Measurements from ENCODE around the gene SLC12A6.
A peak's percentile ranks its signal among the peaks of the same experiment; 100 is the strongest.

SLC12A6 gene

DNA sequence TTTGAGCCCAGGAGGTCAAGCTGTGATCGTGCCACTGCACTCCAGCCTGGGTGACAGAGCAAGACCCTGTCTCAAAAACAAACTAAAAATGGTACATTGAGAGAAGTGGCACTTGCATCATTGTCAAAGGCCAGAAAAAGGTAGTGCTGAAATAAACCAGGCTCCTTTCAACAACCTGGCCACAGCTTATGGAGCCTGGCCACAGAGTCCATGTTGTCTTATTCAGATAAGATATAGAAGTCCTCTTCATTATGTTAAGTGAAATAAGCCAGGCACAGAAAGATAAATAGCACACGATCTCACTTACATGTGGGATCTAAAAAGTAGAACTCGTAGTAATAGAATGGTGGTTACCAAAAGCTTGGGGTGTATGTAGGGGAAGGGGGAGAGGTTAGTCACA, 78.0 kb downstream of the SLC12A6 start:
- peaks cover 71% of the 10 kb centered on the region for H3K36me3 ChIP-seq
- H3K9me3 ChIP-seq: no peaks in the 10 kb centered on the region
- H3K27me3 ChIP-seq: no peaks in the 10 kb centered on the region
- no peaks in the 10 kb centered on the region for H3K4me1 ChIP-seq (ENCODE audit: control insufficient read depth in 1 of 2, insufficient read depth in 1 of 2, low read depth in 1 of 2, low read length in 1 of 2)
- no peak overlapping the region for H3K4me3 ChIP-seq (ENCODE audit: low read depth in 1 of 2, low read length in 1 of 2)
- TF ChIP-seq, protein P1, sequence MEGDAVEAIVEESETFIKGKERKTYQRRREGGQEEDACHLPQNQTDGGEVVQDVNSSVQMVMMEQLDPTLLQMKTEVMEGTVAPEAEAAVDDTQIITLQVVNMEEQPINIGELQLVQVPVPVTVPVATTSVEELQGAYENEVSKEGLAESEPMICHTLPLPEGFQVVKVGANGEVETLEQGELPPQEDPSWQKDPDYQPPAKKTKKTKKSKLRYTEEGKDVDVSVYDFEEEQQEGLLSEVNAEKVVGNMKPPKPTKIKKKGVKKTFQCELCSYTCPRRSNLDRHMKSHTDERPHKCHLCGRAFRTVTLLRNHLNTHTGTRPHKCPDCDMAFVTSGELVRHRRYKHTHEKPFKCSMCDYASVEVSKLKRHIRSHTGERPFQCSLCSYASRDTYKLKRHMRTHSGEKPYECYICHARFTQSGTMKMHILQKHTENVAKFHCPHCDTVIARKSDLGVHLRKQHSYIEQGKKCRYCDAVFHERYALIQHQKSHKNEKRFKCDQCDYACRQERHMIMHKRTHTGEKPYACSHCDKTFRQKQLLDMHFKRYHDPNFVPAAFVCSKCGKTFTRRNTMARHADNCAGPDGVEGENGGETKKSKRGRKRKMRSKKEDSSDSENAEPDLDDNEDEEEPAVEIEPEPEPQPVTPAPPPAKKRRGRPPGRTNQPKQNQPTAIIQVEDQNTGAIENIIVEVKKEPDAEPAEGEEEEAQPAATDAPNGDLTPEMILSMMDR (IDR thresholded peaks at IDR 0.05): no peak
- H3K27ac ChIP-seq: peak overlapping the region; percentile 21

DNA sequence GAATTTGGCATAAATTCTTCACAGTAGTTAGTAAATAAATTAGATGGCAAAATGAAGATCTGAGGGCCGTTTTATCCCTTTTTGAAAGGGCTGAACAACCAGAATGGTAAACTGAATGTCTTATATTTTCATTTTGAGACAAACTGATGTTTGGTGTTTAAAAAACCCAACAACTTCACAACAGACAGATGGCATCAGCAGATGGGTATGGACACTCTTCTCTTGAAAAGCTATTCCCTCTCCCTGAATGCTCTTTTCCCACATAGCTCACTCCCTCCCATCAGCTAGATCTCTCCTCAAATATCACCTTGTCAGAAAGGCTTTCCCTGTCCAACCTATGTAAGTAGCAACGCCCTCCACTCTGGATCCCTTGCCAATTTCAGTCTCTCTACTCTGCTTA, 79.4 kb downstream of the SLC12A6 start:
- TF ChIP-seq, protein P1 (IDR thresholded peaks at IDR 0.05): no peak
- Histone ChIP-seq H3K27ac (no peak overlapping the region), H3K27me3 (no peaks in the 10 kb centered on the region), H3K4me3 (ENCODE audit: low read depth in 1 of 2, low read length in 1 of 2) (no peak overlapping the region), H3K9me3 (no peaks in the 10 kb centered on the region), H3K36me3 (peaks cover 86% of the 10 kb centered on the region), H3K4me1 (ENCODE audit: control insufficient read depth in 1 of 2, insufficient read depth in 1 of 2, low read depth in 1 of 2, low read length in 1 of 2) (no peaks in the 10 kb centered on the region)

DNA sequence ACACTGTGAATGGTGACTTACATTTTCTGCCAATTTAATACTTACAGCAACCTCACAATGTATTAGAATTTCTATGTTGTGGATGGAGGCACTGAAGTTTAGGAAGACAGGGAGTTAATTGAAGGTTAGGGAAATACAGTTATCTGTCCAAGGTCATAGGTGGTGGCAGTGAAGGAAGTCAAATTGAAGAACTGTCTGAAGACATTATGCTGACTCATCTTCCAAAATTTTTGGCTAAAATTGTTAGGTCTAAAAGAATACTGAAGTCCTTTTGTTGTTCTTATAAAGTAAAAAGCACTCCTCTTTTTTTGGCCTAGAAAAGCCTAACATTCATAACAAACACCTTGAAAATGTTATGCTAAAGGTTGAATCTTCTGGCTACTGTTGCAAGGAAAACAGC, 85.0 kb downstream of the SLC12A6 start:
- Histone ChIP-seq H3K4me1 (ENCODE audit: control insufficient read depth in 1 of 2, insufficient read depth in 1 of 2, low read depth in 1 of 2, low read length in 1 of 2) (peaks cover 4 to 6% of the 10 kb centered on the region in 2 experiments), H3K4me3 (ENCODE audit: low read depth in 1 of 2, low read length in 1 of 2) (no peak overlapping the region), H3K36me3 (peaks cover 100% of the 10 kb centered on the region), H3K27me3 (no peaks in the 10 kb centered on the region), H3K27ac (peak overlapping the region; percentile 62), H3K9me3 (no peaks in the 10 kb centered on the region)
- TF ChIP-seq, protein P1 (IDR thresholded peaks at IDR 0.05): no peak

DNA sequence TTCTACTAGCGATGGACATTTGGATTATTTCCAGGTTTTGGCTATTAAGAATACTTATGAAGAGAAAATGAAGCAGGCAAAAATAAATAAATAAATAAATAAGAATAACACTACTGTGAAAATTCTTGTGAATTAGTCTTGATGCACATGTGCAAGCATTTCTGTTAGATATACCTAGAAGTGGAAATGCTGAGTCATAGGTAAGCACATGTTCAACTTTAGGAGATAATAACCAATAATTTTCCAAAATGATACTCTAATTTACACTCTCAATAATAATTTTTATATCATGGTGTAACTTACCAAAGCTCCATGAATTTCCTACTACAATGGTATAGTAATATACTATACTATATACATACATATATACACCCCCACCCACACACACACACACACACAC, 89.4 kb downstream of the SLC12A6 start:
- peaks cover 100% of the 10 kb centered on the region for H3K36me3 ChIP-seq
- H3K27ac ChIP-seq: no peak overlapping the region
- TF ChIP-seq, protein P1 (IDR thresholded peaks at IDR 0.05): no peak
- no peaks in the 10 kb centered on the region for H3K9me3 ChIP-seq
- H3K27me3 ChIP-seq: no peaks in the 10 kb centered on the region
- peaks cover 4 to 6% of the 10 kb centered on the region in 2 experiments for H3K4me1 ChIP-seq (ENCODE audit: control insufficient read depth in 1 of 2, insufficient read depth in 1 of 2, low read depth in 1 of 2, low read length in 1 of 2)
- H3K4me3 ChIP-seq (ENCODE audit: low read depth in 1 of 2, low read length in 1 of 2): no peak overlapping the region

DNA sequence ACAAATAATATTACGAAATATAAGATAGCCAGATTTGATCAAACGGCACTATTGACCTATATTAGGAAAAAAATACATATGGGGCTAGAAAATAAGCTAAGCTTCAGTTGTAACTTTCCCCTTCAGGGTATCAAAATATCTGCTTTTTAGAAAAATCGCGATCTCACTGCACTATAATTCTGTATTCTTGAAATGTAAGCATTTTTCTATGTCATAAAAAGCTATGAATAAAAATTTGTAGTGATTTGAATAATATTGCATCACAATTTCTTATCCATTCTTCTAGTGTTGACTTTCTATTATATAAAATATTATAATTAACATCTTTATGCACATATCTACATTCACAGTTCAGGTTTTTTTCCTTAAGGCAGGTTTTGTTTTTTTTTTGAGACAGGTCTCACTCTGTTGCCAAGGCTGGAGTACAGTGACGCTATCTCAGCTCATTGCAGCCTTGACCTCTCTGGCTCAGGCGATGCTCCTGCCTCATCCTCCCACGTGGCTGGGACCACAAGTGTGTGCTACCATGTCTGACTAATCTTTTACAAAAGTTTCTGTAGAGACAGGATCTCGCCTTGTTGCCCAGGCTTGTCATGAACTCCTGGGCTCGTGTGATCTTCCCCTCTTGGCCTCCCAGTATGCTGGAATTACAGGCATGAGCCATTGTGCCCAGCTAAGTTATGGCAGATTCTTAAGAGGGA, 91.2 kb downstream of the SLC12A6 start:
- Histone ChIP-seq H3K36me3 (peaks cover 100% of the 10 kb centered on the region), H3K4me1 (ENCODE audit: control insufficient read depth in 1 of 2, insufficient read depth in 1 of 2, low read depth in 1 of 2, low read length in 1 of 2) (no peaks in the 10 kb centered on the region), H3K27ac (no peak overlapping the region), H3K4me3 (ENCODE audit: low read depth in 1 of 2, low read length in 1 of 2) (no peak overlapping the region), H3K9me3 (no peaks in the 10 kb centered on the region), H3K27me3 (no peaks in the 10 kb centered on the region)
- TF ChIP-seq, protein P1 (IDR thresholded peaks at IDR 0.05): no peak
